Measurements from ENCODE around the gene TCF7L1.

Gene TCF7L1

DNA sequence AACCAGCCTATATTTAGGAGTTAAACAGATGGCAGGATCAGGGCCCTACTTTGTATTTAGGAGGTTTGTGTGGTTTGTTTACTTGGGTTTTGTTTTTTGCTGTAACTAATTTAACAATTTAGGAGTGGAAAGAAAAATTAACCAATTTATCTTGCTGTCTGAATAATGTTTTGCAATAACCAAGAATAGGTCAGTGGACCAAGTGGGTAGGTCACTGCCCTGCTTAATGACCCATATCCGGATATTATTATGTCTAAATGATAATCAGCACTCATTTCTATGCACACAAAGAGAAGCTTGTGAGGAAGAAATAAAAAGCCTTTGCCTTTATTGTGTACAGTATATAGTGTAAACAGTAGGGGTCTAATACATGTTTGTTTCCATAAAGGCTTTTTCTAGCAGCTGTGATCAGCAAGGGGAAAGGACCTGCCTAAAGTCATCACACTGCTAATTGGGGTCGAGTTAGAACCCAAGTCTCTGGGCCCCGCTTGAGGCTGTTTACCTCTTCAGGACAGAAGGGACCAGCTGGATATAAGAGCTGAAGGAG, 118.0 kb downstream of the TCF7L1 start:
- peaks cover 93% of the 10 kb centered on the region for H3K4me1 Mint-ChIP-seq
- TF ChIP-seq, protein P1, sequence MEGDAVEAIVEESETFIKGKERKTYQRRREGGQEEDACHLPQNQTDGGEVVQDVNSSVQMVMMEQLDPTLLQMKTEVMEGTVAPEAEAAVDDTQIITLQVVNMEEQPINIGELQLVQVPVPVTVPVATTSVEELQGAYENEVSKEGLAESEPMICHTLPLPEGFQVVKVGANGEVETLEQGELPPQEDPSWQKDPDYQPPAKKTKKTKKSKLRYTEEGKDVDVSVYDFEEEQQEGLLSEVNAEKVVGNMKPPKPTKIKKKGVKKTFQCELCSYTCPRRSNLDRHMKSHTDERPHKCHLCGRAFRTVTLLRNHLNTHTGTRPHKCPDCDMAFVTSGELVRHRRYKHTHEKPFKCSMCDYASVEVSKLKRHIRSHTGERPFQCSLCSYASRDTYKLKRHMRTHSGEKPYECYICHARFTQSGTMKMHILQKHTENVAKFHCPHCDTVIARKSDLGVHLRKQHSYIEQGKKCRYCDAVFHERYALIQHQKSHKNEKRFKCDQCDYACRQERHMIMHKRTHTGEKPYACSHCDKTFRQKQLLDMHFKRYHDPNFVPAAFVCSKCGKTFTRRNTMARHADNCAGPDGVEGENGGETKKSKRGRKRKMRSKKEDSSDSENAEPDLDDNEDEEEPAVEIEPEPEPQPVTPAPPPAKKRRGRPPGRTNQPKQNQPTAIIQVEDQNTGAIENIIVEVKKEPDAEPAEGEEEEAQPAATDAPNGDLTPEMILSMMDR (IDR thresholded peaks at IDR 0.05; ENCODE audit: unreplicated experiment in 3 of 3), result no peak
- H3K27ac Mint-ChIP-seq, result peak overlapping the region; percentile 68 to 99 (median 91)
- no peaks in the 10 kb centered on the region for H3K9me3 Mint-ChIP-seq
- H3K27me3 Mint-ChIP-seq (ENCODE audit: low read depth), result no peaks in the 10 kb centered on the region
- H3K36me3 Mint-ChIP-seq (ENCODE audit: low read depth), result no peaks in the 10 kb centered on the region
- no peak overlapping the region for H3K4me3 Mint-ChIP-seq

DNA sequence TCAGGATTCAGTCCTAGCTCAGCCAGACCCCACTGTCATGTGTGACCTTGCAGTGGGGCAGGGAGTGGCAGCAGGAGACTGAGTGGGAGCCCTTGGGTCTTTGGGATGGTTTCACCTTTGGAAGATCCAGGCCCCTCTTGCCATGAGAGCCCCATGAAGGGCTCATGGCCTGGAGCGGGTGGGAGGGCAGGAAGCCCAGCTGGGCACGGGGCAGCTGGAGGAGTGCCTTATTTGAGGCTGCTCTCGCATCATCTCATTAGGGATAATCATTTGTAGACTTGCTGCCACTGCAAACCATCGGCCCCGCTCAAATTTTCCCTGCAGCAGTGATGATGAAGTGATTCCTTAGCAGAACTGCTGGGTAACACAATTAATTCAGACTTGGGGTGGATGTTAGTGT, 120.7 kb downstream of the TCF7L1 start:
- TF ChIP-seq, protein P1 (IDR thresholded peaks at IDR 0.05; ENCODE audit: unreplicated experiment in 3 of 3), result no peak
- Mint-ChIP-seq H3K4me3 (peak overlapping the region in 1 of 3 experiments; percentile 8), H3K27me3 (ENCODE audit: low read depth) (no peaks in the 10 kb centered on the region), H3K27ac (peak overlapping the region; percentile 98 to 99 (median 99)), H3K4me1 (peaks cover 90% of the 10 kb centered on the region), H3K9me3 (no peaks in the 10 kb centered on the region), H3K36me3 (ENCODE audit: low read depth) (no peaks in the 10 kb centered on the region)

DNA sequence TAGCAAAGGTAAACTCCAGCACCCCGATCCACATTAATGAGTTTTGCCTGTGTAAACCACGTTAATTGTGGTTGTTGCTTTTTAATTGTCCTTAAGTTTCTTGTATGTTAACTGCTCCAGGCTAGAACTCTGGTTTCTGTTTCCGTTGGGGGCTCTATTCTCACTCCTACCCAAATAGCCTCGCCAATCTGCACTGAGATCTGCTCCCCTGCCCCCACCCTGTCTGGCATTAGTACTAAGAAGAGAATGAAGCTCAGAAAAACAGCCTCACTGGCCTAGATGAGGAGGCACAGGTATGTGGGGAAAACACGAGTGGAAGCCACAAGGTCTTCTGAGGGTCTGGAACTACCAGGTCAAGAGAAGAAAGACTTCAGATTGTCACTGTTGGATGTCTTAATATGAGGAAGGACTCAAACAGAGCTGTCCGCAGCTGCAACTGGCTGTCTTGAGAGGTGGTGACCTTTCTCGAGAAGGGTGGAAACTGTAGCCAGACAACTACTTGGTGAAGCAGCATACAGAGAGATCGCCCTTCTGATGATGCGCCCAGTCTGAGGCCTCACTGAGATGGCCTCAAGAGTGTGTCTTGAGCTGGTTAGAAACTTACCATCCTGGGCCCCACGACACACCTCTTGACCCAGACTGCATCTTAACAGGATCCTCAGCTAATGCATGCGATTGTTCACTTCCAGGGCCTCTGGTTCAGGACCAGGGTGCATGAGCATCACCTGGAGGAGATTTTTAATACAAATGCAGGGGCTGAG, 121.5 kb downstream of the TCF7L1 start:
- TF ChIP-seq, protein P1 (IDR thresholded peaks at IDR 0.05; ENCODE audit: unreplicated experiment in 3 of 3), result no peak

DNA sequence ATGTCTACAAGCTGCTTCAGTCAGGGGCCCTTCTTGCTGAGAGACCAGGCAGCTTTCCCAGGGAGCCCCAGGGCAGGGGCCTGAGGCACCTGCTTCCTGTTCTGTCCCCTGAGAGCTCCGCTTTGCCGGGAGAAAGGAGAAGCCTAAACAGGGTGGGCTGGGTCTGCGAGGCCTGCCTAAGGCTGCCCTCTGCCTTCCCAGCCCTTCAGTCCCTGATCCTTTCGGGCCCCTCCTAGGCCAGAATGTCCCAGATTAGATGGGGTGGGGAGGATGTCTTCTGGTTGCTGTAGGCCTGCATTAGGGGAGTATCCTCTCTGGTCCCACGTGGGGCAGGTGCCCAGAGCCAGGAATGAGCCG, 122.2 kb downstream of the TCF7L1 start:
- peaks cover 92% of the 10 kb centered on the region for H3K4me1 Mint-ChIP-seq
- H3K9me3 Mint-ChIP-seq, result no peaks in the 10 kb centered on the region
- TF ChIP-seq, protein P1 (IDR thresholded peaks at IDR 0.05; ENCODE audit: unreplicated experiment in 3 of 3), result no peak
- H3K27ac Mint-ChIP-seq, result peak overlapping the region; percentile 98 to 99 (median 99)
- H3K4me3 Mint-ChIP-seq, result peak overlapping the region; percentile 73 to 80 (median 79)
- H3K27me3 Mint-ChIP-seq (ENCODE audit: low read depth), result no peaks in the 10 kb centered on the region
- H3K36me3 Mint-ChIP-seq (ENCODE audit: low read depth), result no peaks in the 10 kb centered on the region

More for the DNA sequence above, 121.5 kb downstream of the TCF7L1 start:
- Mint-ChIP-seq H3K4me1 (peaks cover 90% of the 10 kb centered on the region), H3K27ac (peak overlapping the region; percentile 98 to 99 (median 99)), H3K36me3 (ENCODE audit: low read depth) (no peaks in the 10 kb centered on the region), H3K9me3 (no peaks in the 10 kb centered on the region), H3K4me3 (peak overlapping the region; percentile 16 to 73 (median 17)), H3K27me3 (ENCODE audit: low read depth) (no peaks in the 10 kb centered on the region)

DNA sequence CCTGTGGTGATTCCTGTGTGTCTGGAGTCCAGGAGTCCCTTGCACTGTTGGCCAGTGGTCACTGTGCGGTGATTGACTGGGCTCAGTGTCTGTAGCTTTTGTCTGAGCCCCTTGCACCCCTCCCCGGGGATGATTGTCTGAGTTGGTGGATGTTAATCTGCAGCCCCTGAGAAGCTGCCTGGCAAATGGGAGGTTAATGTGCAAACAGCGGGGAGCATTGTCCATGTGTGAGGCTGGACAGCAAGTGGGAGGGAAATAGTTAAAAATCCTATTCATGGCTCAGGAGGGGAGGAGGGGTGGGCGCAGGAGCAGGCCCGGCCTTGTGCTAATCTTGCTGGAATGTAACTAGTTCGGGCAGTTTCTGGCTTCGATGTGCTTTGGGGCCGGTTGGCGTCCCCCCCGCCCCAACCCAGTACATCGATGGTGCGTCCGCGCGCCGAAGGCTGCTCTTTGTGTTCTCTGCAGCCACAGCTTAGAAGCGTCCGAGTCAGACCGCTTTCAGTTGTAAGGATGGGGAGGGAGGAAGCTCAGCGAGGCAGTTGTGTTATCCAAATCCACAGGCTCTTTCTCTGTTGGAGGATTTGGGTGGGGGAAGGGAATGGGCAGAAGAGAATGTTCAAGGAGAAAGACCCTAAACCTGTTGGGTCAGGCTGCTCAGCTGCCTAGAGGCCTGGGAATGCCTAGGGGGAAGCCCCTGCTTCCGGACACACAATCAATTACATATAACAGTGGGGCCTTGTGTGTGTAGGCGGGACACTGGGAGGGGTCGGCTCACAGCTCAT, 122.8 kb downstream of the TCF7L1 start:
- TF ChIP-seq, protein P1 (IDR thresholded peaks at IDR 0.05; ENCODE audit: unreplicated experiment in 3 of 3), result no peak
- H3K36me3 Mint-ChIP-seq (ENCODE audit: low read depth), result peaks cover 5% of the 10 kb centered on the region
- no peaks in the 10 kb centered on the region for H3K27me3 Mint-ChIP-seq (ENCODE audit: low read depth)
- peak overlapping the region; percentile 98 to 99 (median 99) for H3K27ac Mint-ChIP-seq
- peaks cover 92% of the 10 kb centered on the region for H3K4me1 Mint-ChIP-seq
- H3K9me3 Mint-ChIP-seq, result no peaks in the 10 kb centered on the region
- H3K4me3 Mint-ChIP-seq, result peak overlapping the region; percentile 73 to 80 (median 79)

Data from nephron (organoid).